Measurements from ENCODE around the gene C5orf63. TPM values are rescaled to one million over a fixed set of nuclear protein-coding genes. Genes with fewer than 3 reads are reported as not detected.
"Not testable (repeated sequence)": the region's sequence is repeated elsewhere in the genome, so short reads cannot be mapped to it uniquely, and the experiment has no call there.

The C5orf63 gene
- total and polyA plus RNA-seq, 2 of the 8 experiments (the other 6 are each of a cell fraction or from before 2014, with no cell fraction given) = 0.67 to 0.71 TPM

DNA sequence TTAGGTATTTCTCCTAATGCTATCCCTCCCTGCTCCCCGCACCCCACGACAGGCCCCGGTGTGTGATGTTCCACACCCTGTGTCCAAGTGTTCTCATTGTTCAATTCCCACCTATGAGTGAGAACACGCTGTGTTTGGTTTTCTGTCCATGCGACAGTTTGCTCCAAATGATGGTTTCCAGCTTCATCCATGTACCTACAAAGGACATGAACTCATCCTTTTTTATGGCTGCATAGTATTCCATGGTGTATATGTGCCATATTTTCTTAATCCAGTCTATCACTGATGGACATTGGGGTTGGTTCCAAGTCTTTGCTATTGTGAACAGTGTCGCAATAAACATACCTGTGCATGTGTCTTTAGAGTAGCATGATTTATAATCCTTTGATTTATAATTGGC, 19.8 kb downstream of the C5orf63 start:
- H4K5ac ChIP-seq (ENCODE audit: insufficient read length, low read depth, low read length); H4K8ac ChIP-seq (ENCODE audit: extremely low read depth, insufficient read depth, low read length); H2BK12ac ChIP-seq (ENCODE audit: low read depth, low read length); POLR2A ChIA-PET (ENCODE audit: partially characterized antibody); H3K4me2 ChIP-seq (ENCODE audit: insufficient read depth in 1 of 2, low read depth in 2 of 2, low read length in 2 of 2); CTCF ChIA-PET (ENCODE audit: partially characterized antibody); H3K56ac ChIP-seq (replicated peaks; ENCODE audit: insufficient read length, low read depth, low read length); H3K27ac ChIP-seq (ENCODE audit: low read depth, low read length); H3K9ac ChIP-seq (replicated peaks in 1 of 4; ENCODE audit: extremely low read depth in 1 of 4, low read depth in 3 of 4, low read length in 3 of 4); H2AFZ ChIP-seq (ENCODE audit: low read length); H2AK5ac ChIP-seq (ENCODE audit: low read depth, low read length); H3K27me3 ChIP-seq (replicated peaks in 1 of 4; ENCODE audit: control insufficient read depth in 3 of 4, extremely low read depth in 1 of 4, insufficient read depth in 3 of 4, low read length in 3 of 4); DNase-seq (ENCODE audit: low read depth in 1 of 2, low spot score in 2 of 2); H3K79me1 ChIP-seq (ENCODE audit: low read depth, low read length); H3K4me1 ChIP-seq (replicated peaks in 1 of 4; ENCODE audit: control insufficient read depth in 3 of 4, insufficient read depth in 4 of 4, low read length in 3 of 4); H2BK20ac ChIP-seq (ENCODE audit: low read length); H3K14ac ChIP-seq (ENCODE audit: insufficient read length); H3K23me2 ChIP-seq (ENCODE audit: low read depth, low read length); H2BK5ac ChIP-seq (ENCODE audit: low read depth, low read length); H4K20me1 ChIP-seq (replicated peaks in 1 of 2; ENCODE audit: control insufficient read depth in 1 of 2, insufficient read depth in 2 of 2, low read length in 2 of 2); H3K79me2 ChIP-seq (ENCODE audit: control insufficient read depth in 1 of 2, insufficient read depth in 2 of 2, low read length in 2 of 2); H3K18ac ChIP-seq (ENCODE audit: extremely low read depth, low read length); H3K9me3 ChIP-seq (ENCODE audit: insufficient read depth in 2 of 2, low read depth in 1 of 2, low read length in 1 of 2); H4K91ac ChIP-seq (replicated peaks; ENCODE audit: insufficient read length, low read length); H3K23ac ChIP-seq (ENCODE audit: insufficient read length); FAIRE-seq; H3K4ac ChIP-seq (replicated peaks; ENCODE audit: insufficient read length, low read depth, low read length); H2BK15ac ChIP-seq (ENCODE audit: low read length); H3K4me3 ChIP-seq (ENCODE audit: extremely low read depth in 1 of 4, insufficient read depth in 2 of 4, low read depth in 3 of 4, low read length in 4 of 4); H3K36me3 ChIP-seq (ENCODE audit: control insufficient read depth in 2 of 4, insufficient read depth in 4 of 4, low read length in 3 of 4); H2BK120ac ChIP-seq (replicated peaks; ENCODE audit: low read depth, low read length): not testable (repeated sequence)
- 94% methylated on average over 6 of the region's 6 CpGs; no CpG with 5 or more reads in 1 of the 2 experiments for whole genome bisulfite sequencing, 2 experiments (ENCODE audit: extremely low coverage in 1 of 2, insufficient coverage in 1 of 2, insufficient read length in 1 of 2, insufficient replicate concordance in 2 of 2, low coverage in 1 of 2, low lambda C conversion rate in 2 of 2, missing lambda C conversion rate in 1 of 2)

All from H1 (cell line).